GM12864 (cell line): ENCODE data around the gene NUP42.

Source experiments
- DNase-seq: peaks from one replicate; pipeline ENCODE4 v3.0.0-alpha.2; 2011; ENCODE audit warnings: low read depth
- H3K4me3 ChIP-seq: 2 replicates; pipeline ENCODE4 v1.5.1; 2011; ENCODE audit warnings: mild to moderate bottlenecking, low read depth, low read length, control low read depth
- CTCF ChIP-seq: IDR thresholded peaks from 2 replicates; pipeline ENCODE4 v1.5.1; 2011; ENCODE audit warnings: low read depth, mild to moderate bottlenecking, moderate library complexity, low read length, control low read depth, inconsistent platforms; ENCODE audit errors: missing control alignments

Gene NUP42

GRCh38 chr7:23200331-23200730 lies 18.5 kb downstream of the NUP42 start:
- H3K4me3 ChIP-seq: no peak overlapping the region
- DNase-seq: no peak
- no peak for TF ChIP-seq CTCF

DNA sequence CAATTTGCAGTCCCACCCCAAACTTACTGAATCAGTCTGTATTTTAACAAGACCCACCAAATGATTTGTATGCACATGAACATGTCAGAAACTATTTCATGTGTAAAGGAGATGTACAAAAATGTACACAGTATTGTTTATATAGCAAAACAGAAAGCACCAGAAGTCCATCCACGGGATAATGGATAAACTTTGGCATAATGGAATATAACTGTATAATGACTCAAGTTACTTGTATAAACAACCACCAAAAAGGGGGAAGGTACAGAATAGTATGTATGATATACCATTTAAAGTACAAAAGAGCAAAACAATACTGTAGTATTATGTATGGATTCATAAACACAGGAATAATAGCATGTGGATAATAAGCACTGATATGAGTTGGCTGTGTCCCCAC lies 22.4 kb downstream of the NUP42 start:
- no peak for DNase-seq
- TF ChIP-seq CTCF: no peak
- H3K4me3 ChIP-seq: no peak overlapping the region

DNA sequence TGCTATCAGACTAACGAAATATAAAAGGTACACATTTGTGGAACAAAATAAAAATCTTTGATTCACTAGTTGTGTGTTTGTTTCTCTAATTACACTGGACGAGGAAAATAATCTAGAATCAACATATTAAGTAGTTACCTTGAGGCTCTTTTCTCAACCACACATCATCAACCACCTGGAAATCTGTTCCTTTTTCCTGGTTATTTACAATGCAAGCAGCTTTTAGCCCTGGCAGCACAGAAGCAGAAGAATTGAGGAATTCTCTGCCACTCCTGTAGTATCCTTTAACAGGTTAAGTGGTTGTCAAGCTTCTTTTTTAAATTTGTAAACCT lies 23.7 kb downstream of the NUP42 start:
- no peak for DNase-seq
- no peak for TF ChIP-seq CTCF
- no peak overlapping the region for H3K4me3 ChIP-seq

DNA sequence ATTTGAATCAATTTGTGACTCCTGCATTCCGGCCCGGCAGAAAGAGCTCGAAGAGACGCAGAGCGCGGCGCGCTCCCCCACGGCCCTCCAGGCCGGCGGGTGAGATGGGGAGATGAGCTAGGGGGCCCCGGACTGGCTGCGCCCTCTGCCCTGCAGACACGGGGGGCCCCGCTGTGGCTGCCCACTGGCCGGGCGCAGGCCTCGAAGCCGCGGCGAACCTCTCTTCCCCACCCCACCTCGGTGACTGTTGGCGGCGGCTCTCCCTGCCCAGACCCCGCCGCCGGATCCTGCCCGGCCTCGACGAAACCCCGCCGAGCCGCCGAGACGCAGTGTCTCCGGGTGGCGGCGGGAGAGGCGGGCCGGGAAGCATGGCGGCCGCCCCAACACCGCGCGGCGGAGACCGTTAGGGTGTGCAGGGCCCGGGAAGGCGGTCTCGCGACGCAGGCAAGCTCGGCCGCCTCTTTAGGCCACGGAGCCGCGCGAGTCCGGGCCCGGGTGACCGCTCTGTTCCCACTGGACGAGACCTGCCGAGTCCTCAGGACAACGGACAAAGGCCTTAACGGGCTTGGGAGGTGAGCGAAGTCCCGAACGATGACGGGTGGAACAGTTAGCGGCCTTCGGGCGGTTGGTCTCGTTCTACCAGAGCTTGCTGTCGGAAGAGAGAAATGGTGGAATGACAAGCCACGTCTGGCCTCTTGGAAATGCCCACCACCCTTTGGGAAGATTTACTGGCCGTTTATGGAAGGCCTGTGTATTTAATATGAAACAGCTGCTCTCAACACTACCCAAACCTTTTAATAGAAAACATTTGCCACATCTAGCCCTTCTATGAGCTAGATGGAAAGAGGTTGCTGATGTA lies 24.3 kb downstream of the NUP42 start:
- DNase-seq: no peak
- TF ChIP-seq CTCF: no peak
- H3K4me3 ChIP-seq: no peak overlapping the region; the same call in 1 of the 2 replicates

- no peak for DNase-seq
- TF ChIP-seq CTCF: no peak
- H3K4me3 ChIP-seq: no peak overlapping the region
Measured at GRCh38 chr7:23207021-23207420, 25.2 kb downstream of the NUP42 start.

GRCh38 chr7:23207884-23208283 lies 26.0 kb downstream of the NUP42 start:
- TF ChIP-seq CTCF: no peak
- DNase-seq: no peak
- H3K4me3 ChIP-seq: no peak overlapping the region

GRCh38 chr7:23208316-23208715 lies 26.5 kb downstream of the NUP42 start:
- no peak for DNase-seq
- TF ChIP-seq CTCF: no peak
- no peak overlapping the region for H3K4me3 ChIP-seq
